ENCODE measurements around the gene RESP18. TPM values are rescaled to one million over a fixed set of nuclear protein-coding genes. Genes with fewer than 3 reads are reported as not detected.

The RESP18 gene
- total and polyA plus RNA-seq, 2 donors (not counting 1 experiment from before 2014, with no cell fraction given) = not detected

DNA sequence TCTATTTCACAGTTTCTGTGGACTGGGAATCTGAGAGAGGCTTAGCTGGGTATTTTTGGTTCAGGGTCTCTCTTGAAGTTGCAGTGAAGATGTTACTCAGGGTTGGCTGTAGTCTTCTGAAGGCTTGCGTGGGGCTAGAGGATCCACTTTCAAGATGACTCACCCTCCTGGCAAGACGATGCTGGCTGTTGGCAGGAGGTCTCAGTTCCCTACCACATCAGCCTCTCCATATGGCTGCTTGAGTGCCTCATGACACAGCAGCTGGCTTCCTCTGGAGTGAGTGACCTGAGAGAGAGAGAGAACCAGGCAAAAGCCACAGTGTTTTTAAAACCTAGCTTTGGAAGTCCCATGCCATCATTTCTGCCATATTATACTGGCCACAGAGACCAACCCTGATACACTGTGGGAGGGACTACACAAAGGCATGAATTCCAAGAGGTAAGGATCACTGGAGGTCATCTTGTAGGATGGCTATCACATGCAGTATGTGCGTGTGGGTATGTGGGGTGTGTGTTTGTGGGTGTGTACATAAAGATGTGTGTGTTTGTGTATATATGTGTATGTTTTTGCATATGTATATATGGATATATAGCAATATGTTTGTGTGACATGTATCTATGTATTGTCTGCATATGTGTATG is 30.1 kb upstream of the RESP18 start:
- Histone ChIP-seq H4K20me1 (ENCODE audit: control insufficient read depth, insufficient read depth, low read length, poor library complexity, severe bottlenecking) (no peaks in the 10 kb centered on the region), H3K79me2 (ENCODE audit: control insufficient read depth, insufficient read depth, low read length) (no peaks in the 10 kb centered on the region), H3K4me1 (ENCODE audit: control insufficient read depth in 2 of 2, insufficient read depth in 2 of 2, low read length in 2 of 2) (peaks cover 0 to 7% of the 10 kb centered on the region in 2 donors), H2AFZ (ENCODE audit: insufficient read depth, low read depth, low read length, poor library complexity, severe bottlenecking) (no peak overlapping the region), H3K4me3 (ENCODE audit: control extremely low read depth in 1 of 5, extremely low read depth in 1 of 5, insufficient read depth in 1 of 5, low read depth in 2 of 5, low read length in 4 of 5) (no peak overlapping the region), H3K9ac (ENCODE audit: low read length) (no peak overlapping the region), H3K36me3 (replicated peaks in 1 of 2; ENCODE audit: control extremely low read depth in 1 of 2, control insufficient read depth in 1 of 2, extremely low read depth in 1 of 2, insufficient read depth in 2 of 2, low read length in 1 of 2) (no peaks in the 10 kb centered on the region), H3K4me2 (replicated peaks; ENCODE audit: low read depth, low read length, poor library complexity, severe bottlenecking) (no peak overlapping the region), H3K27ac (ENCODE audit: low read length in 2 of 2) (no peak overlapping the region), H3K9me3 (ENCODE audit: control extremely low read depth in 1 of 3, control insufficient read depth in 2 of 3, insufficient read depth in 1 of 3, low read length in 2 of 3) (peaks cover 0 to 4% (median 0%) of the 10 kb centered on the region in 3 donors), H3K27me3 (replicated peaks in 1 of 4; ENCODE audit: control extremely low read depth in 1 of 4, control insufficient read depth in 3 of 4, insufficient read depth in 4 of 4, low read length in 3 of 4) (peaks cover 0 to 21% (median 2%) of the 10 kb centered on the region in 4 experiments)
- TF ChIP-seq EZH2 (IDR thresholded peaks at IDR 0.05; ENCODE audit: borderline replicate concordance, insufficient read depth, low read depth, low read length, poor library complexity, severe bottlenecking) (no peak), CTCF (IDR thresholded peaks at IDR 0.05) (no peak)
- ATAC-seq (ENCODE audit: low read depth) (no peak), DNase-seq (no peak)
- no peak overlapping the region for H3K27ac Mint-ChIP-seq
- H3K4me1 Mint-ChIP-seq = peaks cover 2% of the 10 kb centered on the region
- no peak overlapping the region for H3K4me3 Mint-ChIP-seq
- 100% methylated on average over 1 of the region's 3 CpGs for WGBS (ENCODE audit: insufficient coverage)
- no peaks in the 10 kb centered on the region for H3K9me3 Mint-ChIP-seq (ENCODE audit: insufficient read depth)
- intact Hi-C loops (cut with micrococcal nuclease) = no loop called here
- ChIA-PET CTCF (no interaction called here), POLR2A (no interaction called here)
- H3K27me3 Mint-ChIP-seq = peaks cover 18% of the 10 kb centered on the region

- Histone ChIP-seq H3K9me3 (ENCODE audit: control extremely low read depth in 1 of 3, control insufficient read depth in 2 of 3, insufficient read depth in 1 of 3, low read length in 2 of 3) (peaks cover 0 to 4% (median 0%) of the 10 kb centered on the region in 3 donors), H3K27me3 (replicated peaks in 1 of 4; ENCODE audit: control extremely low read depth in 1 of 4, control insufficient read depth in 3 of 4, insufficient read depth in 4 of 4, low read length in 3 of 4) (peaks cover 0 to 24% (median 2%) of the 10 kb centered on the region in 4 experiments), H3K4me2 (replicated peaks; ENCODE audit: low read depth, low read length, poor library complexity, severe bottlenecking) (no peak overlapping the region), H3K36me3 (replicated peaks in 1 of 2; ENCODE audit: control extremely low read depth in 1 of 2, control insufficient read depth in 1 of 2, extremely low read depth in 1 of 2, insufficient read depth in 2 of 2, low read length in 1 of 2) (no peaks in the 10 kb centered on the region), H3K4me3 (ENCODE audit: control extremely low read depth in 1 of 5, extremely low read depth in 1 of 5, insufficient read depth in 1 of 5, low read depth in 2 of 5, low read length in 4 of 5) (no peak overlapping the region), H3K9ac (ENCODE audit: low read length) (no peak overlapping the region), H4K20me1 (ENCODE audit: control insufficient read depth, insufficient read depth, low read length, poor library complexity, severe bottlenecking) (no peaks in the 10 kb centered on the region), H3K79me2 (ENCODE audit: control insufficient read depth, insufficient read depth, low read length) (no peaks in the 10 kb centered on the region), H3K27ac (ENCODE audit: low read length in 2 of 2) (no peak overlapping the region), H2AFZ (ENCODE audit: insufficient read depth, low read depth, low read length, poor library complexity, severe bottlenecking) (no peak overlapping the region), H3K4me1 (ENCODE audit: control insufficient read depth in 2 of 2, insufficient read depth in 2 of 2, low read length in 2 of 2) (peaks cover 0 to 7% of the 10 kb centered on the region in 2 donors)
- WGBS (ENCODE audit: insufficient coverage) = 96% methylated on average over 5 of the region's 5 CpGs
- intact Hi-C loops (cut with micrococcal nuclease) = no loop called here
- DNase-seq (no peak), ATAC-seq (ENCODE audit: low read depth) (no peak)
- ChIA-PET POLR2A (interaction anchor here (0.8 kb wide), 1 partner anchor 26 kb away, joined by 11 read pairs; the partner anchor contains the start of gene DNPEP), CTCF (no interaction called here)
- Mint-ChIP-seq H3K9me3 (ENCODE audit: insufficient read depth) (no peaks in the 10 kb centered on the region), H3K27ac (no peak overlapping the region), H3K27me3 (peaks cover 18% of the 10 kb centered on the region), H3K4me1 (peaks cover 2% of the 10 kb centered on the region), H3K4me3 (no peak overlapping the region)
- no peak for TF ChIP-seq CTCF (IDR thresholded peaks at IDR 0.05)
- TF ChIP-seq EZH2 (IDR thresholded peaks at IDR 0.05; ENCODE audit: borderline replicate concordance, insufficient read depth, low read depth, low read length, poor library complexity, severe bottlenecking) = no peak
Observed at GRCh38 chr2:219362072-219362471, 29.5 kb upstream of the RESP18 start.
